GM19035 (cell line): ENCODE measurements around the gene FMOD.

ENCODE experiments used
- ATAC-seq: cut with Tn5 transposase; IDR thresholded peaks from one replicate; pipeline ENCODE4 v1.9.1; 2021; ENCODE audit not compliant: unreplicated experiment

The FMOD gene

DNA sequence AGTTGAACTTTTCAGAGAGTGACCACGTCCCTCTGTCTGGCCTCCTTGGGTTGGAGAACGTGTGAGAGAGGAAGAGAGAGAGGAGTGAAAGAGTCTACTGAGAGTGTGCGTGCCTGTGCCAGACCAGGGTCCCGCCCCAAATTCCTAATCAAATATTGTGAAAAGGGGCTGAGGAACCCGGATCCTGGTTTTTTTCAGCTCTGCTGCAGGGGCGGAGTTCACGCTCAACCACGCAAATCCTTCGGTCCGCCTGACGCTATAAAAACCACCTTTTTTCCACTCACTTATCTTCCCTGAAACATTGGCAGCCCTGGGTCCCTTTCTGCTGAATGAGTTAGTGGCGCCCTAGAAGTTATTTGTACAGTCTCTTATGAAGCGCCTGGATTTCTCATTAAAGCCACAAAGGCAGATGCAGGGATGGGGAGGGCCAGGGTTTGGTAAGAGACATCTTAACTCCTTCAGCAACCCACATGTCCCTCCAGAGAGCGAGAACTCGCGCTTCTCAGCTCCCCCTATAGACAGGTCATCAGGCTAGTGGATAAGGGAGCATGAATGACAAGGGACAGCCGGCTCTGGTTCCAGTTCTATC lies at the start of gene FMOD:
Gene FMOD (minus strand): TSS at position 86 of the 589 bp plus-strand sequence. CDS start 2,852 bp downstream, outside the sequence.
- no peak for ATAC-seq

DNA sequence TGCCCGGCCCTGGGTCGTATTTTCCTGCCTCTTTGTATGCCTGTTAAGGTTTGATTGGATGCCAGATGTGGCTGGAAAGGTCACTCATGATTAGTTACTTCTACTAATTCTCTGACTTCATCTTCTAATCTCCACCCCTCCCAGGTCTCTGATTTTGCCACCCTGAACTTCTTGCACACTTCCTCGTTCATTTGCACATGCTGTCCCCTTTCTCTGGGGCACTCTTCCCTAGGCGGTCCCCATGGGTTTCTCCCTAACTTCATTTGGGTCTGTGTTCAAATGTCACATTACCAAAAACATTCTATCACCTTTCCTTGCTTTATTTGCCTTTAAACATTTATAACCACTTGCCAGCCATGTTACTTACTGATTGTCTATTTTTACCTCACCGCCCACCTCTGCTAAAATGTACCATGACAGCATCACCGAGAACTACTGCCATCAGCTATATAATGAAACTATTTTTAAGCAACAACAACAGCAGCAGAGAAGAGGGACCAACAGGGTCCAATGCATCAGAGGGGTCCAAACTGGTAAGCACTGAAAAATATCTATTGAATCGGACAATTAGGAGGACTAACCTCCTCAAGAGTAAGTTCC lies 45.8 kb upstream of the FMOD start:
- no peak for ATAC-seq

DNA sequence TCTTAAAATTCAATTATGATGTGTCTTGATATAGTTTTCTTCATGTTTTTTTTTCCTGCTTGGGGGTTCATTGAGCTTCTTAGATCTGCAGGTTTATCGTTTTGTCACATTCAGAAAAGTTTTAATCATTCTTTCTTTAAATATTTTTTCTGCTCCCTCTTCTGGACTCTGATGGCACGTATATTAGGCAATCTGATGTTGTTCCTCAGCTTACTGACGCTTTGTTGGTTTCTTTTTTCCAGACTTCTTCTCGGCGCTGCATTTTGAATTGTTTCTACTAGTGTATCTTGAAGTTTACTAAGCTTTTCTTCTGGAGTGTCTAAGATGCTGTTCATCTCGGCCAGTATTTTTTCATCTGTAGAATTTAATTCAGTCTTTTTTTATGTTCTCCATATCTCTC lies 44.8 kb upstream of the FMOD start:
- no peak for ATAC-seq

DNA sequence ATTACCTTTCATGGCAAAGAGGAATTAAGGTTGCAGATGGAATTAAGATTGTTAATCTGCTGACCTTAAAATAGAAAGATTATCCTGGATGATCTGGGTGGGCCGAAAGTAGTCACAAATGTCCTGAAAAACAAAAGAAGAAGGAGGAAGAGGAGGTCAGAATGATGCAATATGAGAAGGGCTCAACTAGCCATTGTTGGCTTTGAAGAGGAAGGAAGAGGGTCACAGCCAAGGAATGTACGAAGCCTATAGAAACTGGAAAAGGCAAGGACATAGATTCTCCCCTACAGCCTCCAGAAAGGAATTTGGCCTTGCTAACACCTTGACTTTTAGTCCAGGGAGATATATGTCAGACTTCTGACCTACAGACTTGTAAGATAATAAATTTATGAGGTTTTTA lies 39.4 kb upstream of the FMOD start:
- ATAC-seq = no peak

DNA sequence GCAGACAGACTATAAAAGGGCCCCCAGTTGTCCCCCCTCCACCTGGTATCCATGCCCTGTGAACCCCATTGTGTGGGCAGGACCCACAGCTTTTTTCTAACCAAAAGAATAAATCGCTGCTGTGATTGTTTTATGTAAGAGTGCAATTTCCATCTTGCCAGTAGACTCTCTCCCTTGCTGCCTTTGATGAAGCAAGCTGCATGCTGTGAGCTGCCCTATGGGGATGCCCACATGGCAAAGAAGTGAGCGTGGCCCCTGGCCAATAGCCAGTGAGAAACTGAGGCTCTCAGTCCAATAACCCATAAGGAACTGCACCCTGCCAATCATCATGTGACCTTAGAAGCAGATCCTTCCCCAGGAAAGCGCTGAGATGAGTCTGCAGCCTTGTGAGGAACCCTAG lies 37.8 kb upstream of the FMOD start:
- no peak for ATAC-seq

DNA sequence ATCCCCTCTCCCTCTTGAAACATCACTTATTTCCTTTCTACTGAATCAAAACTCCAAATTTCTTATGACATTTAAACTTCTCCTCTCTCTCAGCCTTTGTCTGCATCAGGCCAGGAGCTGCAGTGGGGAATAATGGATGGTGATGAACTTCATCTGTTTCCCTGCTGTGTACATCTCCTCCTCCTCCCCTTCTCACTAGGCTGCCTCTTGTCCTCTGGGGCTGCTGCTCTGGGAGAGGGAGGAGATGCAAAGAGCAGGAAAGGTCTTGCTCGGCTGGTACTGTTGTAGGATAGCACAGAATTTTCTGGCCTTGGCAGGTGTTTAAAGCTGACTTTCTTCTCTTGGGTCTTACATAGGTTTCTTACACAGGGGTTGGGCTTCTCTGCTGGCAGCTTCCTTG lies 31.1 kb upstream of the FMOD start:
- ATAC-seq = no peak

DNA sequence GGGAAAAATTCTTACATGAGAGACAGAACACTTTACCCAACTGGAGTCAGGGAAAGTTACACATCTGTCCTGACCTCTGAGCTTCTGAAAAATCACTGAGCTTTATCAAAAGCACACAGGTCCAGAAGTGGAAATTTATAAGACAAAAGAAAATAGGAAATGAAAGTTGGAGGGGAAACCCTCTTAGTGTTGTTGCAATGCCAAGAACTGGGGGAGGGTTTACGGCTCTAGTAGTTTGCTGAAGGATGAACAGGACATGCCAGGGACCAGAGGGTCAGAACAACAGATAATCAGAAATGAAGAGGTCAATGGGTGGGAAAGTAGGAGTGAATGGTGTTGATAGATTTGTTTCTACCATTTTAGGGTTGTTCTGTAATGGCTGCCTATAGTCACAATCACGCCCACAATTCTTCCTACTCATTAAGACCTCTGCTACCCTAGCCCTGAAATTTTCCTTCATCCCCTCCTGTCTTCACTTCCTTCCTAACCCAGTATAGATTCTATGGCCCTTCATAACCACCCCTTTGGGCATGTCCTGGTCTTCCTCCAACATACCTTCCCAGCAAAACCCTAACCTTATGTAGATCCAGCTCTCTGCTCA lies 30.3 kb upstream of the FMOD start:
- no peak for ATAC-seq

DNA sequence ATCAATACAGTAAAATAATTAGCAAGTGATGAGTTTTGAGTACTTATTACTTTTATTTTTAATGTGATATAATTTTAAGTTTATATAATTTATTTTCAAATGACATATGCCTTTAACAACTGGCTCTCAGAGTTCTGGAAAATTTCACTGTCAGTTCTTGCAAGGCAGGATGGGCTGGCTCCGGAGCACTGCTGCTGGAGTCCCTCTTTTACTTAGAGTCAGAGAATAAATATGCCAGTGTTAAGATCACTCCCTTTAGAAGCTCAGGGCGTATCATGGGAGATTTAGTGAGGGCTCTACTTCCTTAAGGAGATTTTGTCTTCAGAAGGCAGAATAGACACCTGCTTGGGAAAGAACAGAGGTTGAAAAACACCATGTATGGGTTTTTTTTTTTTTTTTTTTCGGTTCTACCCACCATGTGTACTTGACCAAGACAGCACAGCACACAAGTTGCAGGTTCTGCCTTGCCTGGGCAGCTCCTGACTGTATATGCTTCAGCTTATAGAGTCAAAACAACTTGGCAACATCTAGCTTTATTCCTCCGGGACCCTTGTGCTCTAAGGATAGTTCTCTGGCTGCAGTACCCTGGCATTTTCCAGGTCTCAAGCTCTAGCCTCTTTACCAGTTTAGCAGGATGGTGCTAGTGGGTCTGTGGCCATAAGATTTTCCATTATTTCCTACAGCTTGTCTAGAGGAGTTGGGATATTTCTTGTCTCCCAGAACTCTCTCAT lies 29.7 kb upstream of the FMOD start:
- no peak for ATAC-seq

DNA sequence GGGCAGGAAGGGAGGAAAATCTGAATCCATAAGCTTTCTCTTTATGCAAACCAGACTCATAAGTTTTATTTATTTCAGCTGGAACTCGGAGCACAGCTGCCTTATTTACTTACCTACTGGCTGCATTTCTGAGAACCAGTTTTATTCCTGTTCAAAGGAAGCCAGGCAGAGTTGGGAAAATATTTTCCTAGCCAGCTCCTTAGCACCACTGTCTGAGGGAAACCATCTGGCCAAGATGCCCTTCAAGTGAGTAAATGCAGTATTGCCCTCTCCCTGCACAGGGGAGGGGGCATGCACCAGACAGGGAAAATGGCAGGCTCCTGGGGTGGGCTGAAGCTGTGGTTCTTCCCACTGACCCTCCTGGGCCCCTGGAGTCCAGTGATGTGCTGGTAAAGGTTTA lies 28.9 kb upstream of the FMOD start:
- ATAC-seq = no peak

DNA sequence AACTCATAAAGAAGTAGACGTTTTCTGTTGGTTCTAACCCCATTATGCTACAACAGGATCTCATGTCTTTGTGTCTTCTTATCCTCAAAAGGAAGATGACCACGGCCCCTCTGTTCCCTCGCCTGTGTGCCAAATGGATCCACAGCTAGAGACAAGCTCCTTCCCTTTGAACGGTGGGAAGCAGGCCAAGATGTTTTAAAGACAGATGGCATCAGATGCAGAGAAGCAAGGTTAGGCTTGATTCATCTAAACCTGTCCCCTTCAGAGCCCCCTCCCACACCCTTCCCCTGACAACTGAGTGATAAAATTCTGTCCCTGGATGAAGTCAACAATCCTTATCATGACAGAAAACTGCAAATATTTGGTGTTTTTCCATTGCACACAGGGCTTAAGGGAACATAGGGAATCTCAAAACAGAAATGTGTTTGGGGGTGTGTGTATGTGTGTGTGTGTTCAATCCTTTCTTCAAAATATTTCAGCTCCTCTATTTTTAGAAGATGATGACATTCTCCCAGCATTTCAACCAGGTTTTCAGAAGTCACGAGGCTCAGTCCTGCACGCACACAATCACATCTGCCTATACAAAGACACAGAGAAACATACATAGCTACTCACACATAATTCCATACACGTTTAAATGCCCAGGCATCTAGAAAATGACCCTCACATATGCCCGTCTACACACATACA lies 27.8 kb upstream of the FMOD start:
- no peak for ATAC-seq

DNA sequence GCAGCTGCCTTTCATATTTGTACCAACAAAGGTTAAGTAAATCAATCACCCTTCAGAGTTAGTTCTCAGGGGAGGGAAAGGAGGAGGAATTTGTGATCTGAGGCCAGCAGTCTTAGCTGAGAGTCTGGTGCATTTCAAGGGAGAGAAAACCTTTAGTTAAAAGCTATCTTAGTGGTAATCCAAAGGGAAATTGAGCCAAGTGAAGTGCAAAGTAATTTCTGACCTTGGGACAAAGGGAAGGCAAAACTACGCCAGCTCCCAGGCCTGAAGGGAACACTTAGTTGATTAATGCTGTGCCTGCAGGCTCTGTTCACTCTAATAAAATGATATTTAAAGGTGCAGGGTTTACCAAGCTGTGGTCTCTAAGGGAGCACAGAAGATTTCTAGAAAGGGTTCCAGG lies 23.1 kb upstream of the FMOD start:
- no peak for ATAC-seq

DNA sequence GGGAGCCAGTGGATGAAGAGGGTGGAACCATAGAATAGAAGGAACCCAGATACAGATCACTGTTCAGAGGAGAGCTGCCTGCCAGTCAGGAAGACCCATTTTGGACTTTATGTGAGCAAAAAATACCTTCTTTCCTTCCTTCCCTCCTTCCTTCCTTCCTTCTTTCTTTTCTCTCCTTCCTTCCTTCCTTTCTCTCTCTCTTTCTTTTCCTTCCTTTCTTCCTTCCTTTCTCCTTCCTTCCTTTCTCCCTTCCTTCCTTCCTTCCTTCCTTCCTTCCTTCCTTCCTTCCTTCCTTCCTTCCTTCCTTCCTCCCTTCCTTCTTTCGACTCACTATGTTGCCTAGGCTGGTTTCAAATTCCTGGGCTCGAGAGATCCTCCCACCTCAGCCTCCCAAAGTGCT lies 22.1 kb upstream of the FMOD start:
- no peak for ATAC-seq

DNA sequence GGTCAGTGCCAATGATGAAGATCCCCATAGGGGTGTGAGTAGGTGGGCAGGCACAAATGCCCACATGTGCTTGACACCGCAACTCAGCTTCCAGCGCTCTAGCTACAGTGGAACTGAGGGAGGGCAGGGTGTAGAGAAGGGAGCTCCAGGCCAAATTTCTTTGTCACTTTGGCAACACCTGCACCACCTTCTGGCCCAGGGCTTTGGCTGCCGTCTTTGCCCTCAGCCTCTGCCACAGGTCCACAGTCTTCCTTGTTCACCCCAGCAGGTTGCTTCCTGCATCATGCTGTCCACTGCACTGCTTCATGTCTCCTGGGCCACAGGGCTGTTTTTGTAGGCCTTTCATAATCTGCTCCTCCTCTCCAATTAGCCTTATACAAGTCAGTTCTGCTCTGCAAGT lies 20.4 kb upstream of the FMOD start:
- ATAC-seq = no peak

DNA sequence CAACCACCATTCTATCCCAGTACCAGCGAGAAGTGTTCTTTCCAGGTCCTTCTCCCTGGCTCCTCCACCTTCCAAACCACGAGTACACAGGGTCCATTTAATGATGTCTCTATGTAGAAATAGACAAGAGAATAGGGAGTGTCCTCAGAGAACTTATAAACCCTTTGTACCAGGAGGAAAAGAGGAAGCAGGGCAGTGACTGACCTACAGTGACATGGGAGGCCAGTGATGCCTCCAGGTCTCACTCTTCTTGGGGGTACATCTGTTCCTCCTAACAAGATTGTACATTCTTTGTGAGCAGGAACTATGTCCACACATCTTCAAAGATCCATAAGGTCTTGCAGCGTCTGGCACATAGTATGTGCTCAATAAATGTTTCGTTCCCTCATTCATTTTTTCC lies 18.7 kb upstream of the FMOD start:
- ATAC-seq = no peak

DNA sequence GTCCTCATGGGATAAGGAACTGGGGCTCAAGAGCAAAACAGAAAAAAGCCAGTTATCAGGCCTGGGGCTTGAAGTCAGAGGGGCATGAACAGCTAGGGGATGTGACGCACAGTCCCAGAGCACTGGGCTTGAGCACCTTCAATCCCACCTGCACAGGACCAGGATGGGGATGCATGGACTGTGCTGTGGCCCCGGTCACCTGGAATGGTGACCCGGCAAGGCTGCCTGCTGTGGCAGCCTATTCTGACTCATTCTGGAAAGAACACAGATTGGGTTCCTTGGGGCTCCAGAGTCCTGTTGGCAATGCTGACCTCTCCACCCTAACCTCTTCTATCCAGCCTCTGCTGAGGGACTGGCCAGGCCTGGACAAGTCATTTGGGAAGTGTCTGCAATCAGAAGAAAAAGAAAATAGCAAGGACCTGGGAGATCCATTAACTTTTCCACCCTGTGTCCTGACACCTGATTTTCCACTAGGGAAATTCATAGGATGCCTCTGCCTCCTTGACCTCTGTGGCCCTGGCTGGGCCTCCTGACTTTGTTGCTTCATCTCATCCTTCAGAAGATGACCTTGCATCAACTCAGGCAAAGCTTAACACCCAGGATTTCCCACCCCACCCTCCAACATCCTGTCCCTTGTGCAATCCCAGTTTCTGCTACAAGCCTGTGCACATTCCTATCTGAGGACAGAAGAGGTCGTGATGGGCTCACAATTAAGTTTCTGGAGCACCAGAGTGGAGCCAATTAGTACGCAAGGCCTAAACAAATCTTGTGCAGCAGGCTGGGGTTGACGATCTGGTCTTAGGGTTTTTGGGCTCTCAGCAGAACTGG lies 17.9 kb upstream of the FMOD start:
- no peak for ATAC-seq

DNA sequence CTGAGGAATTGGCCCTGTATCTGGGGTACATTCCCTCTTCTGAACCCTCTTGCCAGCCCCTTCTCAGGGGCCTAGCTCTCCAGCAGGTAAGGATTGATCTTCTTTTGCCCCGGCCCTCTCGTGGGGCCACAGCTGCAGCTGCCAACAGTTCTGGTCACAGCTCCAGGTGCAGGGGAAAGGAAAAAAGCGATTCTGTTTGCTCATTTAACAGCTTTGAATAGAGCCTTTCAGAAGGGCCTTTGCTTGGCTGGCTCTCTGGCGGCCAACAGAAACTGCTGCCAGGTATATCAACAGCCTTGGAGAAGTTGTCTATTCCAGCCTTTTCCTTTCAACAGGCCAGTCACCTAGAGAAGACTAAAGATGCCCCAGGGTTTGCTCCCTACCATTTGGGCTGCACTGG lies 16.1 kb upstream of the FMOD start:
- ATAC-seq = no peak

DNA sequence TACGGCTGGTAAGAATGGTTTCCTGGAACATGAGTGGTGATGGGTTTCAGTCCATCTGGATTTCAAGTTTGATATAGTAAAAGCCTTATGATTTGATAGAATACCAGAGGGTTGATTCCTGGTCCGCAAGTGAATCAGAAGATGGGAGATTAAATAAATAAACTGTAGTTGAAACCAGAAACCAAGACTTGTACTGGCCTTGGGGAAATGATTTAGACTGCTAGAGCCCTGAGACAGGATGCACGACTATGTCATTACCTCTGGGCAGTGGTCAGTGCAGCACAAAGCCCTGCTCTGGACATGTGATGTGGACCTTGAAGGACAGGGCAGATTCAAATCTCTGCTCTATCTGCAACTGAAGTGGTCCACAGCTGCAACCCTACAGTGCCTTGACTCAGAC lies 15.6 kb upstream of the FMOD start:
- ATAC-seq = no peak

DNA sequence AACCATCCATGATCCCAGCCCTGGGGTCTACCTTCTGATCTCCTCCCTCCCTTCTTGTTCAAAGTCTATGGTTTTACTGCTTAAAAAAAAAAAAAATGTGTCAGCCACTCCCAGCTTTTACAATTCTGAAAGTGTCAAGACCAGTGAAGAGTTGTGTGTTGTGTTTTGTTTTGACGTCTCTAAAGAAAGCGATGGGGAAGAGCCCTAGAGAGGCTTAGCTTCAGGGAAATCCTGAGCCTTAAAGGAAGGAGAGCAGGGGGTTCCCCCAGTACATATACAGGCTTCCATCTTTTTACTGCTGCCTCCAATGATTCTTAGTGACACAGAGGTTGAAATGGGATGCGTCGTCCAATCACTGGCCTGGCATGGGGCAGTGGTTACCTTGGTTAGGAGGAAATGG lies 13.9 kb upstream of the FMOD start:
- ATAC-seq = no peak

DNA sequence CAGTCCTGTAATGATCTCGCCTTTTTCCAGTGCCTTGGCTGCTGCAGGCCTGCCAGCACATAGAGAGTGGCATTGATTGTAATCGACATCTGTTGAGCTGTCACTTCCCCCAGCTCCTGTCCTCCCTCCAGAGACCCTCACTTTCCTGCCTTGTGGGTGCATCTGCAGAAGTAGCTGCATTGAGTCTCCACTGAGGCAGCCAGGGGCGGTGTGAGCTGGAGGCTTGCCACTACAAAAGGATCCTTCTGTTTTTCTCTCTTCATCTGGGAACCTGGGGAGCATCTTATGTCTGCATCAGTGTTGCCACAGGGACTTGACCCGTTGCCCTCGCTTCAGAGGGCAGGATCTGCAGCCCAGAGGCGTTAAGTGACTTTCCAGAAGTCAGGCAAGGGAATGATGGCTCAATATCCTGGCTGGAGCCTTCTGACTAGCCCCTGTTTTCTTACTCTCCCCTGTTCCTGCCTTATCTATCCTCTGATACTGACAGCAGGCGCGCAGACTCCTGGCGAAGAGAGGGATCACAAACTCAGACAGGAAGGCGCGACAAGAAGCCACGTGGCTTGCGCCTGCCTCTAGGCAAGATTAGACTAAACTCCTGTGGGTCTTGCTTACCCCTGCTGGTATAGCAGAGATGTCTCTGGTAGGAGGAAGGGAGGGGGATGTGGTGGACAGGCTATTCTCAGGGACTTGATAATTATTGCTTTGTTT lies 13.3 kb upstream of the FMOD start:
- no peak for ATAC-seq

DNA sequence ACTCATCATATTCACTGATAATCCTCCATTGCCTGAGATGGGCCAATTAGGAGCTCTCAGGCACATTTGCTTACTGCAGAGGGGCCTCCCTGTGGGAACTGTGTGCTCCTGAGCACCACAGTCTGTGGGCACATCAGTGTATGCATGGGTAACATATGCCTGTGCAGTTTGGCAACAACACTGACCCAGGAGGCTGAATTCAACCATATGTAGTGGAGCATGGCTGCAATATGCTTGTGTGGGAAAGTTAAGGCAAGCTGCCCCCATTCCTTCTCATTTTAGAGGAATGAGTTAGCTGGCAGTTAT lies 11.8 kb upstream of the FMOD start:
- no peak for ATAC-seq
